ENCODE measurements around the gene FAU.
A peak's percentile ranks its signal among the peaks of the same experiment; 100 is the strongest.

The FAU gene

DNA sequence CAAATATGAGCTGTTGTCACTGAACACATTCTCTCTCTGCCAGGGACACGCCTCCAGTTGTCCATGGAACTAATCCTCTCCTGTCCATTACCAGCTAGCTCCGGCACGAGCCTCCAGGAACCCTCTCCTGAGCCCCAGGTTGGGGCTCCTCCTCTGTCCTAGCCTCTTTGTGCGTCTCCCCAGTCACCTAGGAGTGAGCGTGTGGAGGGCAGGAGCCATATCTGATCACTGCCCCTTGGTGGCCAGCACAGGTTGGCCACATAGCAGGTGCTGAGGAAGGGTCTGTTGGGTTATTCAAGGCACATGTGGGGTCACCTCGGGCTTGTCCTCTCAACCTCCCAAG is 9.9 kb upstream of the FAU start:
- H3K36me3 Mint-ChIP-seq: peaks cover 54 to 67% of the 10 kb centered on the region in 2 donors
- H3K27me3 Mint-ChIP-seq: no peaks in the 10 kb centered on the region
- DNase-seq (no peak), ATAC-seq (replicated peaks) (no peak)
- no peaks in the 10 kb centered on the region for H3K9me3 Mint-ChIP-seq
- peak overlapping the region; percentile 98 for H3K4me3 Mint-ChIP-seq
- peak overlapping the region; percentile 100 for H3K27ac Mint-ChIP-seq
- peaks cover 51 to 85% of the 10 kb centered on the region in 2 donors for H3K4me1 Mint-ChIP-seq

DNA sequence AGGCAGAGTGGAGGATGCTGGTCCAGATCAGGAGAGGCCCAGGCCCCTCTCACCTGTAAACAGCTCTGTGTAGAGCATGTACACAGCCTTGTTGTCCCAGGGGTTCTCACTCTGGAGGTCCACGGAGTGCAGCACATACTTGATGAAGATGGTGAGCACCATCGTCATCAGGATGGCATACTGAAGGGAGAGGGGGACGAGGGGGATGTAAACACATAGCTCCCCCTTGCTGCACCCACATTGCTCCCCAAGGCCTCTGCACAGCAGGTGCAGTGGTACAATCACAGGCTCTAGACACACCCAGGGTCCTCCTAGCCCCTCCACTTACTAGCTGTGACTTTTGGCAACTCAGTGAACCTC is 9.5 kb upstream of the FAU start:
- ATAC-seq (replicated peaks) (no peak), DNase-seq (no peak)
- Mint-ChIP-seq H3K36me3 (peaks cover 57 to 68% of the 10 kb centered on the region in 2 donors), H3K27me3 (no peaks in the 10 kb centered on the region), H3K4me3 (peak overlapping the region; percentile 98), H3K4me1 (peaks cover 52 to 85% of the 10 kb centered on the region in 2 donors), H3K9me3 (no peaks in the 10 kb centered on the region), H3K27ac (peak overlapping the region; percentile 92)

DNA sequence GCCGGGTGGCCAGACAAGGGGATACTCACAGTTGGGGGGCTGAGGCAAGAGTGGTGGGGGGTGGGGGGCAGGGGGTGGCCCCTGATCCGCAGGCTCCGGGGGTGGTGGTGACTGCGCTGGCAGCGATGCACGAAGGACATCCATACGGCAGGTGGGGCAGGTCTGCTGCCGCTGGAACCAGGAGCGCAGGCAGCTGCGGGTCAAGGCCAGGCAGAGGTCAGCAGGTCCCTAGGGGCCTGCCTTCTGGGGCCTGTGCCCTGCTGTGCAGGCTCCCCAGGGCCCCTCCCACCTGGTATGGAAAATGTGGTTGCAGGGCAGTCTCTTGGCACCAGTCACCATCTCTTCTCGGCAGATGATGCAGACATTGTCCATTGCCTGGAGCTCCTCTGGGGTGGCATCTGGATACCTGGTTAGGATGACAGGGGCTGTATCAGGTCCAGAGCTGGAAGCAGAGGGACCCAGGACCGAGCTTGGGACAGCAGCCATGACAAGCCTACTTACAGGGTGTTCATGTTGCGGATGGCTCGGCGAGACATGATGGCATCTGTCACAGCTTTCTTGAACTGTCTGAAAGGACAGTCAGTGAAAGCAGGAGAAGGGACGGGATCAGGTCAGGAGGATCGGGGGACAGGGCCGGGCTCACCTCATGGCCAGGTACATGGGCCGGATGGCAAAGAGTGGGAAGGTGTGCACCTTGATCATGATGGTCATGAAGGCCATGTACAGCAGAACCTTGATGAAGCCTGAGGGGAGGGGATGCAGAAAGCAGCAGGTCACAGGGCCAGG is 8.9 kb upstream of the FAU start:
- ATAC-seq (replicated peaks) (peak; percentile 5 to 6), DNase-seq (peak; percentile 53)
- Mint-ChIP-seq H3K4me1 (peaks cover 49 to 85% of the 10 kb centered on the region in 2 donors), H3K4me3 (peak overlapping the region; percentile 98), H3K9me3 (no peaks in the 10 kb centered on the region), H3K27ac (peak overlapping the region; percentile 92), H3K27me3 (no peaks in the 10 kb centered on the region), H3K36me3 (peaks cover 60 to 68% of the 10 kb centered on the region in 2 donors)

DNA sequence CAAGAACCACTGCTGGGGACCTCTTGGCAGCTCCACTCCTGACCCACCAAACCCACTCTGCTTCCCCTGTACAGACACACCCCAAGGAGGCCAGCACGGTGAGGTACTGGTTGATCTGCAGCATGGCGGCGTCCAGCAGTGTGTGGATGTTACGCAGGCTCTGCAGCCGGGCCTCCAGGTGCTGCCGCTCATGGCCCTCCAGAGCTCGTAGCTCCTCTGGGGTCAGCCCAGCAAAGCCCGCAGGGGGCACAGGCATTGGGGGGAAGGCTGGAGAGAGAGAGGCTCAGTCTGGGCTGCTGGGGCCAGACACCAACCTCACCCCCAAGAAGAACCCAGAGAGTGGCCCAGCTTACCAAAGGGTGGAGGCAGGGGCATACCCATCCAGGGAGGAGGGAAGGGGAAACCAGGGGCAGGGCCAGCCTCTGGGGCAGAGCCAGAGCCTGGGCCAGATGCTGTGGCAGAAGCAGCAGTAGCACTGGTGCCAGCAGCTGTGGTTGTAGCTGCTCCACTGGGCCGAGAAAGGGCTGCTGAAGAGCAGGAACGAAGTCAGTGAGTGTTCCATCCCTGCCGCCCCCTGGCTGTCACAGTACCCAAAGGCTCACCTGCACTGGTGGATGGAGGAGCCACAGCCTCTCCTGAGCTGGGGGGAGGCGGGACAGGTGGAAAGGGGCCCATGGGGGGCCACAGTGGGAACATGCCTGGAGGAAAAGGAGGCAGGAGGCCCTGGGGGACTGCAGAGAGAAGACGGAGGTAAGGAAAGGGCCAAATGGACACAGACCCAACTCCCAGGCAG is 7.9 kb upstream of the FAU start:
- Mint-ChIP-seq H3K27me3 (no peaks in the 10 kb centered on the region), H3K36me3 (peaks cover 63 to 78% of the 10 kb centered on the region in 2 donors), H3K4me3 (peak overlapping the region; percentile 73 to 98), H3K4me1 (peaks cover 52 to 82% of the 10 kb centered on the region in 2 donors), H3K27ac (peak overlapping the region; percentile 92), H3K9me3 (no peaks in the 10 kb centered on the region)
- peak; percentile 6 to 8 for ATAC-seq (replicated peaks)
- DNase-seq: no peak

DNA sequence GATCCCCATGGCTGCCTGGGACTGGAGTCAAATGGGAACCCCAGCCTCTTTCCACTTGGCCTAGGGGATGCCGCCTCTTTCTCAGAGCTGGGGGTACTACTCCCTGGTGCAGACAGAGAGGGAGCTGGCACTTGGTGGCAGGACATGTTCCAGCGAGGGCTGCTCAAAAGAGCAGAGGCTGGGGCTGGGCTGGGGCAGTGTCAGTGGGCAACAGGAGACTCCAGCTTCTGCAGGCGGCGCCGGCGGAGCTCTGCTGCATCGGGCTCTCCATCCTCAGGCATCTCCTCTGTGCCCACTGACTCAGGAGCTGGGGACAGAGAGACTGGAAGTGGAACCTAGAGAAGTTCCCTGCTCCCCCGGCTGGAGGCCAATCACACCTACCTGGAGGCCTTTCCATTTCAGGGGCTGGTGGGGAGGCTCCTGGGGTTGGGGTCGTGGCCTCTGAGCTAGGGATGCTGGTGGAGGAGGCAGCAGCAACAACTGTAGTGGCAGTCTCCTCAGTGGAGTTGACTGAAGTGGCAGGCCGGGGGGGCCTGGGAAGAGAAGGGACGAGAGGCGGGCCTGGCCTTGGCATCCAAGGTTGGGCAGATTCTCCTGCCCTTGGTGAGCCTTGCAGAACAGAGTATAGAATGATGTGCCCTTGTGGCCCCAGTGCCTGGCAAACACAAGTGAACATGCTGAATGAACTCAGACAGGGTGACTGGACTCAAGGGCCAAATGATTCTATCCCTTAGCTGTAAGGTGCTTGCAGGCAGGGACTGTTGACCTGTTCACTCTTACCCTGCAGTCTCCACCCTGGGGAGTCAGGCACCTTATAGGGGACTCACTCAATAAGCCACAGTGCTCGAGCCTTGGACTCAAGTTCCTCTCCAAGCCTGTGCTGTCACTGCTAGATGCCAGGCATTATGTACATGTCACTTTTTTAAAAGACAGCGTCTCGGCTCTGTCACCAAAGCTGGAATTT is 6.5 kb upstream of the FAU start:
- Mint-ChIP-seq H3K36me3 (peaks cover 62 to 80% of the 10 kb centered on the region in 2 donors), H3K4me3 (no peak overlapping the region)

DNA sequence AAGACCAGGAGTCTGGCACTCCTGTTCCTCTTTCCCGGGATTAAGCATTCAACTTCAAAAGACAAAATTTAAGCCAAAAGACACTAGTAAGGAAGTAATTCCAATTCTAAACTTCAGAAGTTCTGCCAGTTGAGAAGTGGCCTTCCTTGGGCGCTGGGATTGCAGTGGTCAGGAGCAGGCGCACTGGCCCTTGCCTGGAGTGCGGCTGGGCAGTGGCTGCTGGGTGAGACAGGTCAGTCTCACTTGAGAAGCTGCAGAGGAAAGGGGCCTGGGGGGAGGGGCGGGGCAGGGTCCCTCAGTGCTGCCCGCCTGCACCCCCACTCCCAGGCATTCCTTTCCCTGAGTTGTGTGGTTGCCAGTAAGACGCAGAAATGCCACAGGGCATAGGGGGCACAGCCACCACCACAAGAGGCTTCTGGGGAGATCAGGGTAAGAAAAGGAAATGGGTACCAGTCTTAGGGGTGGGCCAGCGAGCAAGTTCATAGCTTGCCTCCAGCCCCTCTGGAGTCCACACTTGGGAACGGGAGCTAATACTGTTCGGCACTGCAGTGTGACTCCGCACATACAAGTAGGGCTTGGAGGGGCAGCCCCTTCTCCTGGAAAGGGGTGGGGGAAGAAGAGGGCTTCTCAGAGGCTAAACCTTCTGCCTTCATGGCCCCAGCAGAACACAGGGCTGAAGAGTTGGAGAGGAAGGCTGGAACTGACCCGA is 5.7 kb upstream of the FAU start:
- H3K9me3 Mint-ChIP-seq: no peaks in the 10 kb centered on the region
- H3K27me3 Mint-ChIP-seq: no peaks in the 10 kb centered on the region
- H3K4me3 Mint-ChIP-seq: no peak overlapping the region
- DNase-seq (no peak), ATAC-seq (replicated peaks) (no peak)
- H3K4me1 Mint-ChIP-seq: peaks cover 49 to 85% of the 10 kb centered on the region in 2 donors
- peaks cover 55 to 71% of the 10 kb centered on the region in 2 donors for H3K36me3 Mint-ChIP-seq
- H3K27ac Mint-ChIP-seq: peak overlapping the region; percentile 79

More for the DNA sequence above, 6.5 kb upstream of the FAU start:
- H3K4me1 Mint-ChIP-seq: peaks cover 55 to 89% of the 10 kb centered on the region in 2 donors
- ATAC-seq (replicated peaks) (no peak), DNase-seq (no peak)
- H3K9me3 Mint-ChIP-seq: no peaks in the 10 kb centered on the region
- peak overlapping the region; percentile 79 for H3K27ac Mint-ChIP-seq
- no peaks in the 10 kb centered on the region for H3K27me3 Mint-ChIP-seq

DNA sequence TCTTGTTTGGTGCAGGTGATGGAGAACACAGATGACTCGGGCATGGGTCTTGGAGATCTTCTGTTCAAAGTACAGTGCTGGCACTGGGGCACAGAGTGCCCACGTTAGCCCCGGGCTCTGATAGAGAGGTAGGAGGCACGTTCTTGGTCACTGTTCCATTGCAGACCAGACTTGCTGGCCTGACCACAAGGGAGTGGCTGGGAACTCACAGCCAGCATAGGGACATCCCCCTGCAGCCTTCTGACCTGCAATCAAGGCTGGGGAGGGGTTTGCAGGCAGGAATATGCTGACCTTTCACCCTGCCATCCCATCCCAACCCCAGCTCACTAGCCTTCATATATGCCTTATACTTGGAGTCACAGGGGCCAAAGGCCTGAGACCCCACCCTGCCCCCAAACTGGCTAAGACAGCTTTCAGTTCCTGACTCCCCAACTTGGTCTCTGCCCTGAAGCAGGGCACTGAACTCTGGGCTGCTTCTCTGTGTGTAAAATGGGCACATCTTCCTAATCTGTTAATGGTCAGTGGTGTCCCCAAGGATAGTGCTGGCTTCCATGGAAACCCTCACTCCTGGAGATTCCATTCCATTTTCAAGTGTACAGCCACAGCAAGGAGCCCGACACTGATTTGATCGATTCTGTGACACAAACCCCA is 4.8 kb upstream of the FAU start:
- no peaks in the 10 kb centered on the region for H3K9me3 Mint-ChIP-seq
- H3K4me1 Mint-ChIP-seq: peaks cover 42 to 76% of the 10 kb centered on the region in 2 donors
- ATAC-seq (replicated peaks) (no peak), DNase-seq (no peak)
- peaks cover 53 to 71% of the 10 kb centered on the region in 2 donors for H3K36me3 Mint-ChIP-seq
- peak overlapping the region; percentile 38 for H3K27ac Mint-ChIP-seq
- H3K4me3 Mint-ChIP-seq: peak overlapping the region; percentile 3 to 6
- H3K27me3 Mint-ChIP-seq: no peaks in the 10 kb centered on the region

DNA sequence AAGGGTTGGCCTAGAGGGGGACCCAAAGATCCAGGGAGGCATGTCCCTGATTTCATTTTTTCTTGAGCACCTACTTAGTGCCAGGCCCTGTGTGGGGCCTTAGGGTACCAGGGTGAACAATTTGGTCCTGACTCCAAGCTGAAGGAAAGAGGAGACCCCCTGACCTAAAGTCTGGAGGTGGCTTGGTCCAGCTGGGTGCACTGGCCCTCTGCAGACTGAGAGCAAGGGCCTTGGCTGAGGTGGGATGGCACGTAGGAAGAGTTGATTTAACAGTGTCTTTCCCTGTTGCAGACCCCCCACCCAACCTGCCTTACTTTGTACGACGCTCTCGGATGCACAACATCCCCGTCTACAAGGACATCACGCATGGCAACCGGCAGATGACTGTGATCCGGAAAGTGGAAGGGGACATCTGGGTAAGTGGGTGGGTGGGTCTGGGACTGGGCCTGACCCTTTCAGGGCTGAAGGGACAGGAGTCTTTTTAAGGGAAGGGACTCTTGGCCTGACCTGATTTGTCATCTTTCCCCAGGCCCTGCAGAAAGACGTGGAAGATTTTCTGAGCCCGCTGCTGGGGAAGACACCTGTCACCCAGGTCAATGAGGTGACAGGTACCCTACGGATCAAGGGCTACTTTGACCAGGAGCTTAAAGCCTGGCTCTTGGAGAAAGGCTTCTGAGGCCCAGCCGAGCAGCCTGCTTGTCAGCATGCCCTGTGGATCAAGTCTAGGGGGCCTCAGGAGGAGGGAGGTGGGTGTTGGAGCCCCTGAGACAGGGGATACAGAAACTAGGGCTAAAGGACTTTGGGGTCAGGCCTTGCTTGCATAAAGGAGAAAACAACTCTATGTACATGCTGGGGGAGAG is 3.5 kb upstream of the FAU start:
- peak overlapping the region; percentile 5 for H3K27ac Mint-ChIP-seq
- no peak for ATAC-seq (replicated peaks)

DNA sequence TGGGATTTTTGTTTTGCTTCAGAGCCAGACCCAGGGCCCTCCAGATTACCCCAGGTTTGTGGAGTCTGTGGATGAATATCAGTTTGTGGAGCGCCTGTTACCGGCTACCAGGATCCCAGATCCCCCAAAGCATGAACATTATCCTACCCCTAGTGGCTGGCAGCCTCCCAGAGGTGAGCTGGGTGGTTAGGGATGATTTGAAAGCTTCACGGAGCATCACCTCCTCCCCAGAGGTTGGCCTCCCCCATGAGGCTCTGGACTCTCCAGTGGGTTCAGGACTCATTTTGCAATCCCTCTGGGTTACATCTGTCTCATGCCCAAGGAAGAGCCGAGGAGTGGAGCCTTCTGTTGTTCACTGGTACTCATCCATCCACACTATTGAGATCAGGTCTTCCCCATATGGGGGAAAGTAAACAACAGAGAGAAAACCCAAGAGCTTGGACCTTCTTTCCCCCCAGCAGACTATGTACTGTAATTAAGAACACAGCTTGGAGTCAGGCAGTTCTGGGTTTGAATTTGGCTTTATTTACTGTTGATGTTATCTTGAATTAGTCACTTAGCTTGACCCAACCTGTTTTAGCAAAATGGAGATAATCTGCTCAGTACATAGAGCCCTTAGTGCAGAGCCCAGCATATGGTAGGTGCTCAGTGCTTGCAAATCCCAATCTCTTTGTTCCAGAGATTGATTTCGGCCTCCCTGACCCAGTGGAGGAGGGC is 2.7 kb upstream of the FAU start:
- Mint-ChIP-seq H3K4me1 (peaks cover 33 to 75% of the 10 kb centered on the region in 2 donors), H3K9me3 (no peaks in the 10 kb centered on the region)
- DNase-seq: no peak

More for the DNA sequence above, 3.5 kb upstream of the FAU start:
- H3K9me3 Mint-ChIP-seq: no peaks in the 10 kb centered on the region
- no peaks in the 10 kb centered on the region for H3K27me3 Mint-ChIP-seq
- peaks cover 56 to 73% of the 10 kb centered on the region in 2 donors for H3K36me3 Mint-ChIP-seq
- peaks cover 38 to 75% of the 10 kb centered on the region in 2 donors for H3K4me1 Mint-ChIP-seq
- H3K4me3 Mint-ChIP-seq: no peak overlapping the region
- DNase-seq: no peak

DNA sequence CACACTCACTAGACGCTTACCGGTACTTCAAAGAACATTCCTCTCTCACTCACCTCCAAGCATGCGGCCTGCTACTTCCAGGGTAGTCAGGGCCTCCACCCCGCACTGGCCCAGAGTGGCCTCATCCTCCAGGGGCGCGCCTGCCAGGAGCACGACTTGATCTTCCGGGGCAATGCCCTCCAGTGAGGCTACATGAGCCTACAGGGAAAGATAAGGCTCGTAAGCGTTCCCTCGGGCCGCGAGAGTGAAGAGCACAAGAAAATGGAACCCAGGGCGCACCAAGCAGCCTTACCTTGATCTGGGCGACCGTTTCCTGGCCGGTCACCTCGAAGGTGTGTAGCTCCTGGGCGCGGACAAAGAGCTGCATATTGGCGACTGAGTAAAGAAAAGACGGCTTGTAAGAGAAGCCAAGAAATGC is 478 bp downstream of the FAU start:
- H3K27me3 Mint-ChIP-seq: no peaks in the 10 kb centered on the region
- peaks cover 31 to 79% of the 10 kb centered on the region in 2 donors for H3K4me1 Mint-ChIP-seq
- peak overlapping the region; percentile 100 for H3K27ac Mint-ChIP-seq
- H3K9me3 Mint-ChIP-seq: no peaks in the 10 kb centered on the region
- peak overlapping the region; percentile 94 to 100 for H3K4me3 Mint-ChIP-seq
- DNase-seq: no peak
- H3K36me3 Mint-ChIP-seq: peaks cover 45 to 76% of the 10 kb centered on the region in 2 donors
- ATAC-seq (replicated peaks): no peak

More for the DNA sequence above, 2.7 kb upstream of the FAU start:
- no peak for ATAC-seq (replicated peaks)
- Mint-ChIP-seq H3K36me3 (peaks cover 52 to 73% of the 10 kb centered on the region in 2 donors), H3K27ac (peak overlapping the region; percentile 33), H3K4me3 (peak overlapping the region in 1 of 2 donors; percentile 26), H3K27me3 (no peaks in the 10 kb centered on the region)

DNA sequence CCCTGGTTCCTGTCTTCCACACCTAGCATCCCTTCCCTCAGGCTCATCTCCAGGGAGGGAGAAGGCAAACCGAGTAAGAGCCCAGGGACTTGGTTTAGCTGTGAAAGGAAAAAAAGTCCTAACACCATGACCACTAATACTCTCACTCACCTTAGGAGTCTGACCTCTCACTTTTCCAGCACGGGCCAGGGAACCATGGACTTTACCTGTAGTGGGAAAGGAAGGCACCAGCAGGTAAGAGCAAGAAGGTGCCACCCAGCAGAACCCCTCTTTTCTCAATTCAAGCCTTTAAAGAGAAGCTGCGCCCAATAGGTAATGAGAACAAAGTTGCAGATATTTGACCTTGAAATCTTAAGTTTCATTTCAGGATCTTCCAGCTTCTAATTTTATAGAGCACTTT is 1.1 kb downstream of the FAU start:
- H3K4me3 Mint-ChIP-seq: peak overlapping the region; percentile 94 to 100
- no peaks in the 10 kb centered on the region for H3K9me3 Mint-ChIP-seq
- H3K27ac Mint-ChIP-seq: peak overlapping the region; percentile 100
- H3K27me3 Mint-ChIP-seq: no peaks in the 10 kb centered on the region
- H3K36me3 Mint-ChIP-seq: peaks cover 44 to 72% of the 10 kb centered on the region in 2 donors
- peaks cover 31 to 79% of the 10 kb centered on the region in 2 donors for H3K4me1 Mint-ChIP-seq
- DNase-seq (no peak), ATAC-seq (replicated peaks) (no peak)

DNA sequence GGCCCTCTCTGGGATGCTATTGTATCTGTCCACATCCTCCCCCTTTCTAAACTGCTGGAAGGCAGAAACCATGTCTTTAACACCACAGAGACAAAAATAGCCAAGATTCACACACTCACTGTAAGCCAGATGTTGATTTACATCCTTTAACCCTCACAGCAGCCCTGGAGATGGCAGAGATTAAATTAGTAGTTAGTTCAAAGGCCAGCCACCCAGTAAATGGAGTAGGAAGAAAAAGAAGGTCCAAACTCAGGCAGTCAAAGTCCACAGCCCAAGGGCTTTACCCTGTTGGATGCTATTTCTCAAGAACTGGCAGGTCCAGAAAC is 2.3 kb downstream of the FAU start:
- ATAC-seq (replicated peaks) (no peak), DNase-seq (no peak)
- H3K4me1 Mint-ChIP-seq: peaks cover 31 to 78% of the 10 kb centered on the region in 2 donors
- no peaks in the 10 kb centered on the region for H3K27me3 Mint-ChIP-seq
- H3K27ac Mint-ChIP-seq: peak overlapping the region; percentile 100
- H3K36me3 Mint-ChIP-seq: peaks cover 46 to 69% of the 10 kb centered on the region in 2 donors
- H3K9me3 Mint-ChIP-seq: no peaks in the 10 kb centered on the region
- peak overlapping the region in 1 of 2 donors; percentile 29 for H3K4me3 Mint-ChIP-seq
